Measurements from ENCODE around the gene RBBP7.

DNA sequence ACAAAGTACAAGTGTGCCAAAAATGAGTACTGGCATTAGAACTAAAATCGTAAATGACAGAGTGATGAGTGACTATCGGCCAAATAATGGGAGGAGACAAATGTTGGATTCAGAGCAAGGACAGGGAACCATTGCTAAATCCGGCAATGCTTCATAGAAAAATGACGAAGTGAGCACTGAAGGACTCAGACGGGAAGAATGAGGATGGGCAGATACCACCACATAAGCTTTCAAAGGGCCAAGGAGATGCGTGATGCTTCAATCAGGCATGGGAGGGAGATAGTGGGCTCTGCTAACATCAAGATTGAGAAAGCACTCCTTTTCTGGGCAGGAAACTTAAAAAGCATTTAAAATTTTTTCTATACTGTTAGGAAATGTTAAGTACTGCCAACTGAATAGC lies 21.6 kb downstream of the RBBP7 start:
- TF ChIP-seq, protein P1, sequence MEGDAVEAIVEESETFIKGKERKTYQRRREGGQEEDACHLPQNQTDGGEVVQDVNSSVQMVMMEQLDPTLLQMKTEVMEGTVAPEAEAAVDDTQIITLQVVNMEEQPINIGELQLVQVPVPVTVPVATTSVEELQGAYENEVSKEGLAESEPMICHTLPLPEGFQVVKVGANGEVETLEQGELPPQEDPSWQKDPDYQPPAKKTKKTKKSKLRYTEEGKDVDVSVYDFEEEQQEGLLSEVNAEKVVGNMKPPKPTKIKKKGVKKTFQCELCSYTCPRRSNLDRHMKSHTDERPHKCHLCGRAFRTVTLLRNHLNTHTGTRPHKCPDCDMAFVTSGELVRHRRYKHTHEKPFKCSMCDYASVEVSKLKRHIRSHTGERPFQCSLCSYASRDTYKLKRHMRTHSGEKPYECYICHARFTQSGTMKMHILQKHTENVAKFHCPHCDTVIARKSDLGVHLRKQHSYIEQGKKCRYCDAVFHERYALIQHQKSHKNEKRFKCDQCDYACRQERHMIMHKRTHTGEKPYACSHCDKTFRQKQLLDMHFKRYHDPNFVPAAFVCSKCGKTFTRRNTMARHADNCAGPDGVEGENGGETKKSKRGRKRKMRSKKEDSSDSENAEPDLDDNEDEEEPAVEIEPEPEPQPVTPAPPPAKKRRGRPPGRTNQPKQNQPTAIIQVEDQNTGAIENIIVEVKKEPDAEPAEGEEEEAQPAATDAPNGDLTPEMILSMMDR (IDR thresholded peaks at IDR 0.05), result no peak
- TF ChIP-seq POLR2A (IDR thresholded peaks at IDR 0.05) (no peak), POLR2AphosphoS5 (IDR thresholded peaks at IDR 0.05; ENCODE audit: insufficient read depth in 1 of 2, low read depth in 1 of 2) (no peak)

All from vagina (tissue), 2 donors.